ENCODE results near the gene ANK2.

- TF ChIP-seq, protein P1, sequence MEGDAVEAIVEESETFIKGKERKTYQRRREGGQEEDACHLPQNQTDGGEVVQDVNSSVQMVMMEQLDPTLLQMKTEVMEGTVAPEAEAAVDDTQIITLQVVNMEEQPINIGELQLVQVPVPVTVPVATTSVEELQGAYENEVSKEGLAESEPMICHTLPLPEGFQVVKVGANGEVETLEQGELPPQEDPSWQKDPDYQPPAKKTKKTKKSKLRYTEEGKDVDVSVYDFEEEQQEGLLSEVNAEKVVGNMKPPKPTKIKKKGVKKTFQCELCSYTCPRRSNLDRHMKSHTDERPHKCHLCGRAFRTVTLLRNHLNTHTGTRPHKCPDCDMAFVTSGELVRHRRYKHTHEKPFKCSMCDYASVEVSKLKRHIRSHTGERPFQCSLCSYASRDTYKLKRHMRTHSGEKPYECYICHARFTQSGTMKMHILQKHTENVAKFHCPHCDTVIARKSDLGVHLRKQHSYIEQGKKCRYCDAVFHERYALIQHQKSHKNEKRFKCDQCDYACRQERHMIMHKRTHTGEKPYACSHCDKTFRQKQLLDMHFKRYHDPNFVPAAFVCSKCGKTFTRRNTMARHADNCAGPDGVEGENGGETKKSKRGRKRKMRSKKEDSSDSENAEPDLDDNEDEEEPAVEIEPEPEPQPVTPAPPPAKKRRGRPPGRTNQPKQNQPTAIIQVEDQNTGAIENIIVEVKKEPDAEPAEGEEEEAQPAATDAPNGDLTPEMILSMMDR (IDR thresholded peaks at IDR 0.05; ENCODE audit: low read length): no peak
- TF ChIP-seq EZH2 (IDR thresholded peaks at IDR 0.05; ENCODE audit: borderline replicate concordance, low read length): no peak
These were observed 98.2 kb downstream of the ANK2 start for GRCh38 chr4:113147498-113148111.

Measured in OCI-LY1 (cell line).